ENCODE data around the gene CLCN4.

CLCN4 gene

GRCh38 chrX:10133980-10134676 is 22.6 kb upstream of the CLCN4 start:
- DNase-seq, result no peak

- no peak for DNase-seq
Measured at GRCh38 chrX:10134921-10135320, 21.9 kb upstream of the CLCN4 start.

DNA sequence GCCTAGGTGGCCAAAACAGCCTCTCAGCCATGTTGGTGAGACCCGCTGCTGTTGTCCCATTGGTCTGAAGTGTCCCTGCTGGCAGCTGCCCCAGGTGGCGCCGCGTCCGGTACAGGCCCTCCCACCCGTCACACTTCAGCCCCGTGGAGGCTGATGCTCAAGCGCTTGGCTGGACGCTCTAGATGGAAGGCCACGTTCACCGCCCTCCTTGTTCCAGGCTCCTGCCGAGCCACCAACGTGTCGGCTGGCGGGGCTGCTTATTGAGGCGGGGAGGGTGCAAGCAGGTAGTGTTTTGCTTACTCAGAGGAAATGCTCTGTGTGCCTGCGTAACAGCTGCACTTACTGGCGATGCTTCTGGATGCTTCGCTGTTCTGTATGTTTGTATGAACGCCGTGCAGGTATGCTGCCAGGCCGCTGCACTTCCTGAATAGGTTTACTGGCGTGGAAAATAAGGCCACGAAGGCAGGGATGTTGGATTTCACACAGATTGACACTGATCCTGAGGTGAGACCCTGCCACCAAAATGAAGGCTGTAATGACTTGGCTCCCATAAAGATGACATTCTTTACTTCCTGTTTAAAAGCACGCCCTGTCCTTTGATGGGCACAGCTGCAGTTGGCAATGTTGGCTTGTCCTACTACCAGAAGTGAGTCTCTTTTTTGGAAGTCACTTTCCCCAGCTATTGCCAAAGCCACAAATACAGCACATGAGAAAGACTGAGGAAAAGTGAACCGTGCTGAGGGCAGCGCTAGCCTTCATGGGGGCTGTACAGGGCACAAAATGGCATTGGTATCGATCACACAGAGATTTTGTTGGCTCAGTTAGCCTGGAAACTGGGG is 21.0 kb upstream of the CLCN4 start:
- DNase-seq, result no peak

GRCh38 chrX:10138726-10139125 is 18.0 kb upstream of the CLCN4 start:
- no peak for DNase-seq

DNA sequence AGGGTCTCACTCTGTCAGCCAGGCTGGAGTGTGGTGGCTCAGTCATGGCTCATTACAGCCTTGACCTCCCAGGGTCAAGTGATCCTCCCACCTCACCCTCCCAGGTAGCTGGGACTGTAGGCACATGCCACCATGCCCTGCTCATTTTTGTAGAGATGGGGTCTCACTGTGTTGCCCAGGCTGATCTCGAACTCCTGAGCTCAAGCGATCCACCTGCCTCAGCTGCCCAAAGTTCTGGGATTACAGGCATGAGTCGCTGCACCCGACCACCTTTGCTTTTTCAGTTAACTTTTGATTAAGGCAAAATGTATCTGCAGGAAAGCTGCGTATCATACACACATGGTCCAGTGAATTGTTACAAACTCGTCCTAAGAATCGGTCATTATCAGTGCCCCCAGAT is 16.5 kb upstream of the CLCN4 start:
- DNase-seq, result no peak

- DNase-seq, result no peak
Measured at GRCh38 chrX:10142041-10142599, 14.7 kb upstream of the CLCN4 start.

GRCh38 chrX:10143071-10143983 is 13.4 kb upstream of the CLCN4 start:
- DNase-seq, result no peak

GRCh38 chrX:10146346-10146745 is 10.4 kb upstream of the CLCN4 start:
- DNase-seq, result peak; percentile 35

DNA sequence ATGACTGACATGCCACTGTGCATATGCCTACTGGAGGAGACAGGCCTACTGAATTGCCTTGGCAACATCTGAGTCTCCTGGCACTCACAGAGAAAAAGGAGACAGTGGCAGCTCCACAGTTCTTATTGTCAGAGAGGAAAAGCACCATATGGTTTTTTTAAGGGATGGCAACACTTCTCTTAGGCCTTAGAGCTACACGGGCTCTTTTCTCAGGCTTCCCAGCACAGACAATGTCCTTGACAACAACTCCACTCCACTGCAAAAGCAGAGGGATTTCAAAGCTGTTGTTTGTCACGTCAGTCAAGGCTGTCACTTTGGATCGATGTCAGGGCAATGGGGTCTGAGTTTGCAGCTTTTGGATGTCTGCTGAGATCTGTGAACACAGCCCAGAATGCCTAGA is 4.7 kb upstream of the CLCN4 start:
- peak; percentile 6 for DNase-seq

- DNase-seq, result no peak
Measured at GRCh38 chrX:10155137-10155536, 1.6 kb upstream of the CLCN4 start.

DNA sequence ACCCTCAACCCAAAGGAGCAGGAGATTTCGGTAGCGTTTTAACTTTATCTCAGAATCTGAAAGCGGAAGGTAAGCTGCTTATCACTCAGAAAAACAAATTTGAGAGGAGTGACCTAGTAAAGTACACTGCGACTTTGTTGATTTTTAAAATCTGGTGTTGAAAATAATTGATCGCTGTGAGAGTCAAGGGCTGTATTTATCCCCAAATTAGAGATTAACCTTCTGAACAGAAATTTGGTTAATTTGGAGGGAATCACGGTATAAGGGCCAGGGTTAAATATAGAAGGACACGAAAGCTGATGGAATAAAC is 212 bp downstream of the CLCN4 start:
- DNase-seq, result no peak

DNA sequence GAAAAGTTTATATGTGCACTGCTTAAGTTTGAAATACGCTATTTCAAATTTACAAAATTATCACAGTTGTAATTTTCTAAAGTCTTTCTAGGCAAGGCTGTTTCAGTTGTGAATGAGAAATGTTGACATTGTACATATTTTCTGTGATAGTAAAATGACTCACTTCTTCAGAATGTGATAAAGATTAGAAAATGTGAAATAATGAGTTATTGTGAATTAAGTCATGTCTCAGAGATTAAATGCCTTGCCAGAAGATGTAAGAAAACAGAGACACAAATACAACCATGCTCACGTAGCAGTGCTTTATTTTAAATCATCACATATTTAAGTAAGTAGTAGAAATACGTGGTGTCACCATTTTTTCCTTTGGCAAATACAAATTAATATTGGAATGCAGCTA is 768 bp downstream of the CLCN4 start:
- DNase-seq, result no peak

DNA sequence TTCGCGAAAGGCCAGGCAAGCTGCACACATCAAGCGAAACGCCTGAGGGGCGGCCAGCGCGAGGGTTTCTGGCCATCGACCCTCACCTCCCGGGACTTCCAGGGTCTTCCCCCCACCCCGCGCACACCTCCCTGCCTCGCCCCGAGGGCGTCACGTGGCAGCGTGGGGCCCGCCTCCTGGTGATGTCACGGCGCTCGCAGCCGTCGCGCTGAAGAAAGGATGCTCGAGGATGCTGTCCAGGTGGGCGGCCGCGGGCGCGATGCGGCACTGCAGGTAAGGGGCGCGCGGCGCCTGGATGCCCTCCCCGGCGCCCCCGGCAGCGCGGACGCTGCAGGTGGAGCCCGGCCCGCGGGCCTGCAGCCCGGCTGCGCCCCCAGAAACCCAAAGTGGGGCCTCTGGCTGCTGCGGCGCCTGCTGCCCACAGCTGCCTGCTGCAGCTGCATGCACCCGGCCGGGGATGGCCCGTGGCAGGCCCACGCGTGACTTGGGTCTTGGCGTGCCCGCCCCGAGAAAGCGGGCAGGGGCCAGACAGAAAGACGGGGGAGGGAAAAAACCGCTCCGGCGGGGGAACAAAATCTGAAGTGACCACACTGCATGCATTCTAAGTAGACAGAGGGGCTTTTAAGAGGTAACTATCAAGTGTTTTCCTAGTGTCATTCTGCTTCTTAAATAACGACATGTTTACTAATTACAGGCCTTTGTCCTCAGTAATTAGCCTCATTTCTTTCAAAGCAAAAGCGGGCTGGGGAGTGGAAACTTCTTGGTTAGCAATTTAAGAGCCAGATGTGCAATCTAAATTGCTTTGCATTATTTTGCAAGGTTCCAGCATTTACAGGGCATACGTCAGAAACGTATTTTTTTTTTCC is 1.7 kb downstream of the CLCN4 start:
- DNase-seq, result peak; percentile 7

DNA sequence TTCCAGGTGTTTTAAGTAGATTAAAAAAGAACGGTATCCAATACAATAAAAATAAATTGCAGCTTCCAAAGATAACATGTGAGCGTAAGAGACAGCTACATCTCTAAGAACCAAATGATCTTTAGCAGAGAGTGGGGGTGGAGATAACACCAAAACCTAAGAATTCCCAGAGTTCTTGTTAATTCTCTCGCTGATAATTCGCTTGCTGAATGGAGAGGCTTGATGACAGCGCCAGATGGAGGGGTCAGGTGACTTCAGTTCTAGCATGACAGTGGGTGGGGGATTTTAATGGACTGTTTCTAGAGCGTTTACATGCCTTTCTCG is 2.3 kb downstream of the CLCN4 start:
- DNase-seq, result peak; percentile 31

- no peak for DNase-seq
Measured at GRCh38 chrX:10160211-10160610, 3.4 kb downstream of the CLCN4 start.

- no peak for DNase-seq
Measured at GRCh38 chrX:10163031-10163430, 6.3 kb downstream of the CLCN4 start.

GRCh38 chrX:10164879-10165278 is 8.1 kb downstream of the CLCN4 start:
- DNase-seq, result no peak

GRCh38 chrX:10165580-10166247 is 8.9 kb downstream of the CLCN4 start:
- DNase-seq, result no peak

DNA sequence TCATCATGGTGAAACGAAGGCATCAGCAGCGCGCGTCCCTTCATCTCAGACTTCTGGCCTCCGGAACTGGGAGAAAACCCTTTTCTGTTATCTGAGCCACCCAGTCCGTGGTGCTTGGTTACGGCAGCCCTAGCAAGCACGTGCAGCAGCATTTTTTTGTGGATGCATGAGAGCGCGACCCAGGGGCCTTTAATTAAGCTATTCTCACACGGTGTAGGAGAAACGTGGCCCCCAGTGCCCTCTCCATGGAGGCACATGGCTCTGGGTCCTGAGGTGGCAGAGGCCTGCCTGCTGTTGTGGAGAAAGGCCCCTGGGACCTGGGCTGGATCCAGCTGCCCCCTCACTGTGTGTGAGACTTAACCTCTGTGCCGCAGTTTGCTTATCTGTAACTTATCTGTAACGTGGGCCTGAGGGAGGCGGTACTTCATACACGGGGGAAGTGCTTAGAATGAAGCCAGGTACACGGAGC is 9.5 kb downstream of the CLCN4 start:
- DNase-seq, result no peak

DNA sequence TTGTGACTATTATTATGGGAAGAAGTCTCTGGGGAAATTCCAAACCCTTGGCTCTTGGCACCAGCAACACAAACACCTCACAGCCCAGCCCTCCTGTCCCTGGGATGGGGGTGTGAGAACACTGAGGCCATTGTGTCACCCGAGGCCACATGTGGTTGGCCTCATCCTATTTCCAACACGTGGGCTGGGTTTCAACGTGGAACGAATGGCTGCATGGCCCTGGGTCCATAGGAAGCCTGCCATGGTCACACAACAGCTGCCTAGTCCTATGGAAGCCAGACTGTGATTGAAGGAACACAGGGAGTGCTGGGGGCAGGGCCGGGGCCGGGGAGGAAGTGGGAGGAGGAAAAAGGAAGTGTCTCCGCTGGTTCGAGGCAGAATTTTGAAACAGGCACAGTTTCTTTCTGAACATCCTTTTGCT is 10.0 kb downstream of the CLCN4 start:
- DNase-seq, result no peak

DNA sequence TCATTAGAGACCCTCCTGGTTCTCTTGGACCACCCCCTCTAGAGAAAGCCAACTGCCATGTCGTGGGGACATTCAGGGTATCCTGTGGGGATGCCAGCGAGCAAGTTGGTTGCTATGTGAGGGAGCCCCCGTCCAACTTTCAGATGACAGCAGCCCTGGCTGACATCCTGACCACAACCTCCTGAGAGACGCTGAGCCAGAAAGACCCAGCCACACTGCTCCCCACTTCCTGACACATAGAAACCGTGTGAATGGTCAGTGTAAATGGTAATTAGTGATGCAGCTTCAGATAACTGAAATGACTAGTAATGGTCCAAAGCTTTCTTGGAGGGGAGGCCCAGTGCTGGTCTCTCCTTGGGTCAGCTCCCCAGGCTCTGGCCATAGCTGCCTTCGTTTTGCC is 10.8 kb downstream of the CLCN4 start:
- DNase-seq, result no peak

DNA sequence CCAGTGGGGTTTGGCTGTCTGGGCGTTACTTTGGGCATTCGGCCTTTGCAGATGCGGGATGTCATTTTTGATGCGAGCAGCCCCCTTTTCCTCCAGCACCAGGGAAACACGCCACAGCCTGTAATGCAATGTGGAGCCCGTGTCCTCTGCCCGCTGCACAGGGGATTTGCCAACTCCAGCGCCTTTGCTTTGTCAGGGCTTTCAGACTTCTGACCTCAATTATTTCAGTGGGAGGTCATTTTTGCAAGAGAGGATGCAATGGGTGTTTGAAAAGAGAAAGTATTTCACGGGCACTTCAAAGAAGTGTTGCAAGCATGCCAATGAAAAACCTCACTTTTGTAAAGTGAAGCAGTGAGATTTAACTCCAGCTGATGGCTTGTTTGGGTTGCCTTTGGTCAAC is 11.5 kb downstream of the CLCN4 start:
- no peak for DNase-seq
